H1 (cell line): Measurements from ENCODE around the gene DRC1. TPM values are rescaled to one million over a fixed set of nuclear protein-coding genes. Genes with fewer than 3 reads are reported as not detected.

Experiments used
- CTCF ChIA-PET: fragments of 300-600 bp; sonication (Branson Sonifier 250); formaldehyde crosslinking; loops from one replicate; lab custom pipeline; 2021; ENCODE audit not compliant: partially characterized antibody; lab: Charles Lee
- POLR2A ChIA-PET: fragments of 300-600 bp; sonication (Branson Sonifier 250); formaldehyde crosslinking; loops from one replicate; lab custom pipeline; 2021; ENCODE audit warnings: inconsistent platforms; ENCODE audit not compliant: partially characterized antibody; lab: Charles Lee
- DNase-seq, 2 experiments: peaks; one replicate each; pipeline versions ENCODE4 v3.0.0 to v3.0.0-alpha.2; 2010 to 2022; ENCODE audit warnings: low spot score in 2 of 2, low read depth in 1 of 2, mixed read lengths in 1 of 2
- FAIRE-seq: peaks from 2 replicates; lab custom pipeline; 2011; peaks lifted over from hg19 to GRCh38; lab: Jason Lieb, UNC
- H2AFZ ChIP-seq: 2 replicates; pipeline ENCODE4 v1.8.1; 2012; ENCODE audit warnings: low read length, inconsistent platforms
- H2AK5ac ChIP-seq: 2 replicates; pipeline ENCODE4 v1.6.1; 2013; ENCODE audit warnings: low read depth, low read length
- H2BK120ac ChIP-seq: replicated peaks from 2 replicates; pipeline ENCODE3; 2013; ENCODE audit warnings: low read depth, low read length, inconsistent platforms
- H2BK12ac ChIP-seq: 2 replicates; pipeline ENCODE4 v1.6.1; 2013; ENCODE audit warnings: low read depth, low read length
- H2BK15ac ChIP-seq: 2 replicates; pipeline ENCODE4 v1.6.1; 2013; ENCODE audit warnings: low read length
- H2BK20ac ChIP-seq: 2 replicates; pipeline ENCODE4 v1.6.1; 2013; ENCODE audit warnings: low read length
- H2BK5ac ChIP-seq: 2 replicates; pipeline ENCODE4 v1.6.1; 2013; ENCODE audit warnings: low read depth, low read length
- H3K14ac ChIP-seq: 2 replicates; pipeline ENCODE4 v1.6.1; 2013; ENCODE audit warnings: inconsistent platforms; ENCODE audit not compliant: insufficient read length
- H3K18ac ChIP-seq: 2 replicates; pipeline ENCODE4 v1.6.1; 2013; ENCODE audit warnings: low read length; ENCODE audit errors: extremely low read depth
- H3K23ac ChIP-seq: 2 replicates; pipeline ENCODE4 v1.6.1; 2013; ENCODE audit warnings: inconsistent platforms; ENCODE audit not compliant: insufficient read length
- H3K23me2 ChIP-seq: 2 replicates; pipeline ENCODE4 v1.6.1; 2013; ENCODE audit warnings: low read depth, low read length
- H3K27ac ChIP-seq: 2 replicates; pipeline ENCODE4 v1.6.1; 2011; ENCODE audit warnings: low read depth, low read length, inconsistent platforms
- H3K27me3 ChIP-seq, 4 experiments: replicated peaks in 1 of 4; 1 replicate in 1 of 4; 2 replicates in 3 of 4; pipeline versions ENCODE4 v1.6.1 to v1.8.1; 2011 to 2013; ENCODE audit warnings: low read length in 3 of 4, mild to moderate bottlenecking in 3 of 4, inconsistent platforms in 2 of 4, mixed read lengths in 2 of 4, moderate library complexity in 1 of 4; ENCODE audit not compliant: control insufficient read depth in 3 of 4, insufficient read depth in 3 of 4; ENCODE audit errors: extremely low read depth in 1 of 4
- H3K36me3 ChIP-seq, 4 experiments: 2 replicates each; pipeline versions ENCODE4 v1.6.1 to v1.8.1; 2011 to 2013; ENCODE audit warnings: mild to moderate bottlenecking in 4 of 4, low read length in 3 of 4, moderate library complexity in 2 of 4, control low read depth in 1 of 4, inconsistent platforms in 1 of 4; ENCODE audit not compliant: insufficient read depth in 4 of 4, control insufficient read depth in 2 of 4
- H3K4ac ChIP-seq: replicated peaks from 2 replicates; pipeline ENCODE3; 2013; ENCODE audit warnings: low read length, low read depth, mixed read lengths, inconsistent platforms; ENCODE audit not compliant: insufficient read length
- H3K4me1 ChIP-seq, 4 experiments: replicated peaks in 1 of 4; 1 replicate in 1 of 4; 2 replicates in 3 of 4; pipeline versions ENCODE4 v1.6.1 to v1.8.1; 2011 to 2013; ENCODE audit warnings: low read length in 3 of 4, inconsistent platforms in 2 of 4, mixed read lengths in 1 of 4; ENCODE audit not compliant: insufficient read depth in 4 of 4, control insufficient read depth in 3 of 4
- H3K4me2 ChIP-seq, 2 experiments: 2 replicates each; pipeline versions ENCODE4 v1.6.1 to v1.8.1; 2011 to 2013; ENCODE audit warnings: low read depth in 2 of 2, low read length in 2 of 2, control low read depth in 1 of 2, inconsistent platforms in 1 of 2, mild to moderate bottlenecking in 1 of 2; ENCODE audit not compliant: insufficient read depth in 1 of 2
- H3K4me3 ChIP-seq, 4 experiments: fragments of 200-600, 300-600 bp in 1 of 4; sonication (generic), shearing (Covaris generic), sonication (Bioruptor Twin) in 1 of 4; 2 replicates each; pipeline versions ENCODE4 v1.5.1 to v1.8.1; 2011 to 2016; ENCODE audit warnings: low read length in 4 of 4, low read depth in 3 of 4, control low read depth in 2 of 4, inconsistent platforms in 2 of 4, mild to moderate bottlenecking in 2 of 4, mixed read lengths in 1 of 4, moderate library complexity in 1 of 4; ENCODE audit not compliant: insufficient read depth in 2 of 4; ENCODE audit errors: extremely low read depth in 1 of 4
- H3K56ac ChIP-seq: replicated peaks from 2 replicates; pipeline ENCODE3; 2013; ENCODE audit warnings: low read depth, mild to moderate bottlenecking, mixed read lengths, low read length, inconsistent platforms; ENCODE audit not compliant: insufficient read length
- H3K79me1 ChIP-seq: 2 replicates; pipeline ENCODE4 v1.6.1; 2013; ENCODE audit warnings: low read depth, low read length, control low read depth
- H3K79me2 ChIP-seq, 2 experiments: 2 replicates each; pipeline versions ENCODE4 v1.6.1 to v1.8.1; 2012 to 2013; ENCODE audit warnings: low read length in 2 of 2, mild to moderate bottlenecking in 2 of 2, inconsistent platforms in 1 of 2; ENCODE audit not compliant: insufficient read depth in 2 of 2, control insufficient read depth in 1 of 2
- H3K9ac ChIP-seq, 4 experiments: replicated peaks in 1 of 4; 1 replicate in 1 of 4; 2 replicates in 3 of 4; pipeline versions ENCODE4 v1.6.1 to v1.8.1; 2011 to 2013; ENCODE audit warnings: low read depth in 3 of 4, low read length in 3 of 4, control low read depth in 2 of 4, mild to moderate bottlenecking in 2 of 4, moderate library complexity in 2 of 4, inconsistent platforms in 1 of 4; ENCODE audit errors: extremely low read depth in 1 of 4
- H3K9me3 ChIP-seq, 2 experiments: 2 replicates each; pipeline versions ENCODE4 v1.6.1 to v1.8.1; 2012 to 2013; ENCODE audit warnings: mild to moderate bottlenecking in 2 of 2, moderate library complexity in 2 of 2, control low read depth in 1 of 2, inconsistent platforms in 1 of 2, low read depth in 1 of 2, low read length in 1 of 2, mixed read lengths in 1 of 2; ENCODE audit not compliant: insufficient read depth in 2 of 2
- H4K20me1 ChIP-seq, 2 experiments: replicated peaks in 1 of 2; 2 replicates each; pipeline versions ENCODE3 to v1.8.1; 2011 to 2013; ENCODE audit warnings: inconsistent platforms in 2 of 2, low read length in 2 of 2, mild to moderate bottlenecking in 1 of 2; ENCODE audit not compliant: insufficient read depth in 2 of 2, control insufficient read depth in 1 of 2
- H4K5ac ChIP-seq: 2 replicates; pipeline ENCODE4 v1.6.1; 2013; ENCODE audit warnings: low read length, low read depth, mixed read lengths, inconsistent platforms; ENCODE audit not compliant: insufficient read length
- H4K8ac ChIP-seq: 2 replicates; pipeline ENCODE4 v1.8.0; 2013; ENCODE audit warnings: mild to moderate bottlenecking, moderate library complexity, low read length, inconsistent platforms; ENCODE audit not compliant: insufficient read depth; ENCODE audit errors: extremely low read depth
- H4K91ac ChIP-seq: replicated peaks from 2 replicates; pipeline ENCODE3; 2013; ENCODE audit warnings: low read length, mixed read lengths, inconsistent platforms; ENCODE audit not compliant: insufficient read length
- TEAD4 ChIP-seq: IDR thresholded peaks from 2 replicates; pipeline ENCODE4 v1.6.1; 2012; ENCODE audit warnings: low read depth, low read length, inconsistent platforms, mixed read lengths
- WGBS, 2 experiments: shearing (Covaris generic) in 1 of 2; methylation state at CpG; one replicate each; pipeline versions ENCODE4 v1.1.6 to v1.1.7; 2013 to 2015; ENCODE audit warnings: low lambda C conversion rate in 2 of 2, mixed read lengths in 2 of 2, inconsistent platforms in 1 of 2, low coverage in 1 of 2, missing lambda C conversion rate in 1 of 2; ENCODE audit not compliant: insufficient replicate concordance in 2 of 2, insufficient coverage in 1 of 2, insufficient read length in 1 of 2; ENCODE audit errors: extremely low coverage in 1 of 2, missing lambda C conversion rate in 1 of 2; 5-methylcytosine and 5-hydroxymethylcytosine counted together
- polyA plus RNA-seq, 7 experiments: library from polyadenylated mRNA; depleted of rRNA in 3 of 7; stranded (reverse) in 5 of 7; unstranded in 2 of 7; fragments of >200 nt in 5 of 7; fragments of 200-250 nt in 2 of 7; gene quantifications; 1 replicate in 5 of 7; 2 replicates in 1 of 7; 4 replicates in 1 of 7; pipeline versions ENCODE4 v1.2.1 to v1.2.3, GENCODE V29; 2011 to 2013; ENCODE audit warnings: missing spikeins in 2 of 7, mixed read lengths in 2 of 7
- total RNA-seq: library from RNA; stranded (reverse); fragmentation: NEBNext Ultra II Directional; extraction: Animal tissue kit (Norgen Biotek cat#: 25700); gene quantifications from 2 replicates; pipeline ENCODE4 v1.2.1, GENCODE V29; 2021

Gene DRC1
- total and polyA plus RNA-seq, 2 of the 8 experiments (the other 6 are each of a cell fraction or from before 2014, with no cell fraction given), result 0.08 TPM; not detected in 1

GRCh38 chr2:26489213-26489850, 87.6 kb downstream of the DRC1 start:
- Histone ChIP-seq H3K23ac (no peak overlapping the region), H2BK120ac (no peak overlapping the region), H2BK5ac (no peak overlapping the region), H2BK20ac (no peak overlapping the region), H3K14ac (no peak overlapping the region), H3K56ac (no peak overlapping the region), H3K36me3 (no peaks in the 10 kb centered on the region), H4K8ac (peak overlapping the region; percentile 45; the same call in 1 of the 2 replicates), H4K20me1 (no peaks in the 10 kb centered on the region), H3K79me1 (no peaks in the 10 kb centered on the region), H2BK12ac (no peak overlapping the region), H3K9ac (no peak overlapping the region), H3K18ac (no peak overlapping the region), H2AK5ac (no peak overlapping the region), H3K4me2 (no peak overlapping the region), H2AFZ (no peak overlapping the region), H3K4me3 (no peak overlapping the region), H3K27ac (no peak overlapping the region), H3K4me1 (no peaks in the 10 kb centered on the region), H2BK15ac (no peak overlapping the region), H4K5ac (no peak overlapping the region), H3K9me3 (no peaks in the 10 kb centered on the region), H3K79me2 (no peaks in the 10 kb centered on the region), H3K4ac (no peak overlapping the region), H3K23me2 (no peaks in the 10 kb centered on the region; the same call in 1 of the 2 replicates), H4K91ac (no peak overlapping the region), H3K27me3 (no peaks in the 10 kb centered on the region)
- ChIA-PET POLR2A (no interaction called here), CTCF (interaction anchor here (1.6 to 2.3 kb wide), 2 partner anchors 14 to 15 kb away, joined by 4 to 11 read pairs; no protein-coding TSS in a partner anchor)
- DNase-seq (no peak), FAIRE-seq (no peak)
- no peak for TF ChIP-seq TEAD4
- WGBS, 2 experiments, result 92% methylated on average over 19 of the region's 19 CpGs; no CpG with 5 or more reads in 1 of the 2 experiments
